GM21381 (cell line): Measurements from ENCODE around the gene FGGY.

Source experiments
- ATAC-seq: cut with Tn5 transposase; IDR thresholded peaks from one replicate; pipeline ENCODE4 v1.9.1; 2021; ENCODE audit warnings: mild to moderate bottlenecking, moderate library complexity; ENCODE audit not compliant: unreplicated experiment

The FGGY gene

GRCh38 chr1:59314776-59315528 is 18.1 kb downstream of the FGGY start:
- no peak for ATAC-seq

- no peak for ATAC-seq
Observed at GRCh38 chr1:59315529-59316463, 18.9 kb downstream of the FGGY start.

DNA sequence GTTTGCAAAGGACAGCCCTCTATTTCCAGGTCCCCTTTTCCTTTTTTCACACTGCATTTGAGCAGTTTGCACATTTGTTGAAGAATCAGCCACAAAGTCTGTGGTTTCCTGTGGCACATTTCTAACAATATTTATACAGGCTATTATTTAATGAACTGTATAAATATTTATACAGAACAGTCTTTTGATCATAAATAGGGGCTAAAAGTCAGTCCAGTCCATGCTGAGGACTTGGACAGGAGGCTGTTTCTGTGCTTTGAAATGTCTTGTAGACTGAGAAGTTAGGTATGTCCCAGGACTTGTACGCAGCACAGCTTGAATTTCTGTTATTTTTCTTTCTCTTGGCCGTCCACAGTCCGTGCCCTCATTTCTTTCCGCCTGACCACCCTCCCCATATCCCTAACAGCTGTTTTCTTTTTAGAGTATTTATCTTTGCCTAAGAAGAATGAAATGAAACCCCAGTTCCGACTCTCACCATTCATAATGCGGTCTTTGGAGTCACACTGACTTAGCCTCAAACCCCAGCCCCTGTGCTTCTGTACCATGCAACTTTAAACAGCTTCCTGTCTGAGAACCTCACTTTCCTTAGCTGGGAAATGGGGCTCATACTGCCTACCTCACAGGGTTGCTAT is 19.7 kb downstream of the FGGY start:
- peak; percentile 85 for ATAC-seq

DNA sequence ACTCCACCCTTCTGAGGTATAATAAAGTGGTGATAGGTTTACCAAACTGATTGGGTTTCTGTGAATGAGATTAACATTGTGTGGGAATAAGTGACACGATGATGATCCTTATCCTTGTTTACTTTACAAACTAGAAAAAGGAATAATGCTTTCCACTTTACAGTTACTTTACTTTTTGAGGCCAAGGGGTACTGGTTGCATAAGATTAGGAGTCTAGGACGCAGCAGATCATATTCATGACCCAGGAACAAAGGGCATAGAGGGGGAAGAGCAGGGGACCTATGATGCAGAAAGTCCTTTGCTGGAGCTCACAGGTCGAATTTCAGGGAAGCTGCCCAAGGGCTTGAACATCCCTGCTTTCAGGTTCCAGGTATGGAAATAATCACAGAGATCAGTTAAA is 20.4 kb downstream of the FGGY start:
- ATAC-seq, result no peak

GRCh38 chr1:59317780-59318179 is 20.9 kb downstream of the FGGY start:
- no peak for ATAC-seq

DNA sequence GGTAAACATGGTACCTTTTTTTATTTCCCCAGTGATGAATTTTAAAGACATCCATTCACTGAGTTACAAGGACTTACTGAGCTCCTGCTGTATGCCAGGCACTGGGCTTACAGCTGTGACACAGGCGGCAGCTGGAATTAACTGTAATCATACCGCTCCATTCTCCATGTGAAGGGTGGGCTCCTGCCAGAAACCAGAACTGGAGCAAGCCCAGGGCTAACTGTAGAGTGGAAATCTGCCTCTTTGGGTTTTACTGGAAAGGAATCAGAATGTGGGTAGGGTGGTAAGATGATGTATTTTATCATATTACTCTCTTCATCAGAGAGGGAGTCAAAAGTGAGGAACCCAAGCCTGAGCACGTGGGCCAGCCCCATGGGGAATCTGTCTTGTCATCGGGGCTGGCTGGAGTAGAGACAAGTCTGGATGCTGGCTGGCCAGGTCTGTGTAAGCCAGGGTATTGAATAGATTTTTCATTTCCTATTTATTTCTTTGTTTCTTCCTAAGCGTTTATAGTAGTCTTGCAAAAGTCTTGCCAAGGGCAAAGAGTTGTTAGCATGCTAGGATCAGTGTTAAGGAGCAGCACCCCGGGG is 21.5 kb downstream of the FGGY start:
- no peak for ATAC-seq

- ATAC-seq, result no peak
Observed at GRCh38 chr1:59322394-59322793, 25.5 kb downstream of the FGGY start.

- no peak for ATAC-seq
Observed at GRCh38 chr1:59322814-59323213, 25.9 kb downstream of the FGGY start.

- ATAC-seq, result no peak
Observed at GRCh38 chr1:59323879-59324278, 27.0 kb downstream of the FGGY start.

DNA sequence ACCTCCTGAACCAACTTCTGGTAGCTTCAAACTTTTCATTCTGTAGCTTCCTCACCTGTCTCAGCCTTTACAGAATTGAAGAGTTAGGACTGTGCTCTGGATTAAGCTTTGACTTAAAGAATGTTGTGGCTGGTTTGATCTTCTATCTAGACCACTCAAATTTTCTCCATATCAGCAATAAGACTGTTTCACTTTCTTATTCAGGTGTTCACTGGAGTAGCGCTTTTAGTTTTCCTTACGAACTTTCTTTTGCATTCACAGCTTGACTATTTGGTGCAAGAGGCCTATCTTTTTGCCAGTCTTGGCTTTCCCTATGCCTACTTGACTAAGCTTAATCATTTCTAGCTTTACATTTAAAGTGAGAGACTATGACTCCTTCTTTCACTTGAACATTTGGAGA is 31.5 kb downstream of the FGGY start:
- no peak for ATAC-seq

GRCh38 chr1:59329412-59330053 is 32.6 kb downstream of the FGGY start:
- no peak for ATAC-seq

DNA sequence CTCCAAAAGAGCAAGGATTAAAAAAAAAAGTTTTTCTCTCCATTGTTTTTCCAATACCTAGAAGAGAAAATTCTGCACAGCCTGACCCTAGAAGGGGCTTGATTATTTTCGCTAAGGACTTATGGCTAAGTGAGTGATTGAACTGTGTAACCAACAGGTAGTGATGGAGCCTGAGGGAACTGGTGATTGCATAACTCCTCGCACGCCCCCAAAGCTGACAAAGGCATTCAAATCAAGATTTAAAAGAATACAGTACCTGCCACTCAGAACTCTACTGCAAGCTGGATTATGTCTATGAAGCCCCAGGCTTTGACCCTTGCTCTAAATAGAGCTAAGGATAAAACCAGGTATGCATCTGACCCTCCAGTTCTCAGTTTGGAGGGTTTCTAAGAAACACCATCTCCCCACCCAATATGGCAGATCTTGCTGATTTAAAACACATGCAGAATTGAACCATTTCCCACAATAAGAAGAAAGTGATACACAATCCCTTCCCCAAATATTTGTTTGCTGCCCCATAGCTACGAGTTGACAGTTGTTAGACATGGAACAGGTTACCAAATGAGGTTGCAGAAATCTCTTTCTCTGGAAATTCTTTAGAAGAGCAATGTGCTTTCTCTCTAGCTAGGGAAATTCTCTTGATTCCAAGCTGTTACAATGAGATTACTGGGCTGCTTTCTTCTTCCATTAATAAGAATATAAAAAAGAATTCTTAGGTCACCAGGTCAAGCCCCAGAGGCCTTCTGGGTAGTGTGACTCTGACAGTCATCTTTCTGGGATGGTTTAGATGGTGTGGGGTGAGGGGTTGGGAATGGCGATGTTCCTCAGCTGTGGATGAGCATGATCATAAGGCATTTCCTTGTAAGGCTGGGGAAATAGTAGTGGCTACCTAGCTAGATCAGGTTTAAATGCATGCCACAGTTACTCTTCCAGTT is 35.1 kb downstream of the FGGY start:
- no peak for ATAC-seq

GRCh38 chr1:59332983-59333382 is 36.1 kb downstream of the FGGY start:
- ATAC-seq, result peak; percentile 62

GRCh38 chr1:59333626-59334277 is 36.9 kb downstream of the FGGY start:
- no peak for ATAC-seq

GRCh38 chr1:59340411-59341307 is 43.8 kb downstream of the FGGY start:
- ATAC-seq, result peak; percentile 60

GRCh38 chr1:59342801-59343575 is 46.1 kb downstream of the FGGY start:
- ATAC-seq, result no peak

GRCh38 chr1:59343576-59343840 is 46.6 kb downstream of the FGGY start:
- ATAC-seq, result no peak

DNA sequence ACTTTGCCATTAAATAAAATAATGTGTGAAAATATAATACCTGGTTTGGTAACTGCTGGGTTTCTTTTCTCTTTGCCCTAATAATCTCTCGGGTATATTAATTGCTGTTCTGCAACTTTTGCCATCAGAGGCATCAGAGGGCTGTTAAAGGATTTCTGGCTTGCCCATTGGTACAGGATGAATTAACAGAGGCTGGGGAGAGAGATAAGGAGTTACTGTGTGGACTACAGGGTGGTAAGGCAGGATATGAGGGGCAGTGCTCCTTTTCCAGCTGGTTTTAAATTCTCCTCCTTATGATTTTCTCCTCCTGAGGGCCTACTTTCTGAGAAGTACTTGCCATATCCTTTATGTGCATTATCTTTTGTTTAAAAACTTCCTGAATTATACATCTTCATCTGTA is 48.3 kb downstream of the FGGY start:
- no peak for ATAC-seq
